A172 (cell line): ENCODE results near the gene APOD. TPM values are rescaled to one million over a fixed set of nuclear protein-coding genes. Genes with fewer than 3 reads are reported as not detected.
"Not testable (repeated sequence)": the region's sequence is repeated elsewhere in the genome, so short reads cannot be mapped to it uniquely, and the experiment has no call there.

Source experiments
- DNase-seq: peaks from one replicate; pipeline ENCODE4 v3.0.0-alpha.2; 2015; ENCODE audit warnings: low spot score
- total RNA-seq: library from RNA; depleted of rRNA; stranded (reverse); fragments of >200 nt; shearing (Covaris generic); gene quantifications from 2 replicates; pipeline ENCODE4 v1.2.3, GENCODE V29; 2014

Gene APOD
- total RNA-seq, 1 experiment from 2014 or later, result 0.17 TPM

- DNase-seq, result not testable (repeated sequence)
Measured at GRCh38 chr3:195617784-195618659, 34.3 kb upstream of the APOD start.

- not testable (repeated sequence) for DNase-seq
Measured at GRCh38 chr3:195617134-195617533, 33.4 kb upstream of the APOD start.

- DNase-seq, result no peak
Measured at GRCh38 chr3:195616681-195617080, 32.9 kb upstream of the APOD start.

- DNase-seq, result not testable (repeated sequence)
Measured at GRCh38 chr3:195615952-195616537, 32.3 kb upstream of the APOD start.

GRCh38 chr3:195614672-195615504, 31.1 kb upstream of the APOD start:
- not testable (repeated sequence) for DNase-seq

GRCh38 chr3:195613468-195614069, 29.8 kb upstream of the APOD start:
- DNase-seq, result no peak

- no peak for DNase-seq
Measured at GRCh38 chr3:195612075-195612800, 28.5 kb upstream of the APOD start.

- no peak for DNase-seq
Measured at GRCh38 chr3:195609229-195609628, 25.5 kb upstream of the APOD start.

- DNase-seq, result not testable (repeated sequence)
Measured at GRCh38 chr3:195601785-195602184, 18.0 kb upstream of the APOD start.

GRCh38 chr3:195601382-195601781, 17.6 kb upstream of the APOD start:
- DNase-seq, result no peak

- DNase-seq, result not testable (repeated sequence)
Measured at GRCh38 chr3:195599926-195600325, 16.2 kb upstream of the APOD start.

GRCh38 chr3:195599516-195599915, 15.8 kb upstream of the APOD start:
- DNase-seq, result not testable (repeated sequence)

- no peak for DNase-seq
Measured at GRCh38 chr3:195597848-195598247, 14.1 kb upstream of the APOD start.

GRCh38 chr3:195597229-195597628, 13.5 kb upstream of the APOD start:
- DNase-seq, result no peak

GRCh38 chr3:195596765-195597171, 13.0 kb upstream of the APOD start:
- DNase-seq, result no peak

GRCh38 chr3:195595785-195596531, 12.2 kb upstream of the APOD start:
- no peak for DNase-seq

GRCh38 chr3:195591852-195592251, 8.1 kb upstream of the APOD start:
- DNase-seq, result no peak

GRCh38 chr3:195591220-195591619, 7.5 kb upstream of the APOD start:
- DNase-seq, result no peak

GRCh38 chr3:195590381-195590780, 6.6 kb upstream of the APOD start:
- not testable (repeated sequence) for DNase-seq

- not testable (repeated sequence) for DNase-seq
Measured at GRCh38 chr3:195589796-195590195, 6.1 kb upstream of the APOD start.
